Stimulated activated CD4-positive, alpha-beta T cell treated with anti-CD3 and anti-CD28 coated beads, TNF-alpha, amount 100 ng/mL, for 1 hour (primary cell): ENCODE results near the gene RYR1.
"Not testable (repeated sequence)": the region's sequence is repeated elsewhere in the genome, so short reads cannot be mapped to it uniquely, and the experiment has no call there.

ENCODE experiments used
- DNase-seq, 3 donors: peaks; one replicate each; pipeline ENCODE4 v3.0.0-alpha.2; 2020; ENCODE audit warnings: low read depth in 3 of 3, low spot score in 1 of 3

Gene RYR1

GRCh38 chr19:38455031-38455430, 21.5 kb downstream of the RYR1 start:
- no peak for DNase-seq

GRCh38 chr19:38457202-38457601, 23.7 kb downstream of the RYR1 start:
- no peak for DNase-seq

- DNase-seq, result no peak
These were observed 24.4 kb downstream of the RYR1 start for GRCh38 chr19:38457690-38458405.

GRCh38 chr19:38458991-38459390, 25.5 kb downstream of the RYR1 start:
- DNase-seq, result no peak

GRCh38 chr19:38463365-38463764, 29.9 kb downstream of the RYR1 start:
- DNase-seq, result no peak

- no peak for DNase-seq
These were observed 31.1 kb downstream of the RYR1 start for GRCh38 chr19:38464421-38465082.

- no peak for DNase-seq
These were observed 32.6 kb downstream of the RYR1 start for GRCh38 chr19:38466050-38466449.

- DNase-seq, result no peak
These were observed 34.3 kb downstream of the RYR1 start for GRCh38 chr19:38467541-38468525.

GRCh38 chr19:38469151-38469550, 35.7 kb downstream of the RYR1 start:
- no peak for DNase-seq

GRCh38 chr19:38470788-38471480, 37.4 kb downstream of the RYR1 start:
- no peak for DNase-seq

- DNase-seq, result not testable (repeated sequence)
These were observed 39.2 kb downstream of the RYR1 start for GRCh38 chr19:38472725-38473124.

GRCh38 chr19:38473201-38473600, 39.7 kb downstream of the RYR1 start:
- no peak for DNase-seq

- no peak for DNase-seq
These were observed 41.7 kb downstream of the RYR1 start for GRCh38 chr19:38475176-38475575.

GRCh38 chr19:38478273-38478971, 44.9 kb downstream of the RYR1 start:
- DNase-seq, result no peak

GRCh38 chr19:38482496-38482895, 49.0 kb downstream of the RYR1 start:
- no peak for DNase-seq

- no peak for DNase-seq
These were observed 49.6 kb downstream of the RYR1 start for GRCh38 chr19:38483016-38483630.

- no peak for DNase-seq
These were observed 51.3 kb downstream of the RYR1 start for GRCh38 chr19:38484747-38485146.

GRCh38 chr19:38485541-38486285, 52.2 kb downstream of the RYR1 start:
- no peak for DNase-seq

GRCh38 chr19:38486731-38487336, 53.3 kb downstream of the RYR1 start:
- no peak for DNase-seq
